ENCODE data around the gene MARK1.

DNA sequence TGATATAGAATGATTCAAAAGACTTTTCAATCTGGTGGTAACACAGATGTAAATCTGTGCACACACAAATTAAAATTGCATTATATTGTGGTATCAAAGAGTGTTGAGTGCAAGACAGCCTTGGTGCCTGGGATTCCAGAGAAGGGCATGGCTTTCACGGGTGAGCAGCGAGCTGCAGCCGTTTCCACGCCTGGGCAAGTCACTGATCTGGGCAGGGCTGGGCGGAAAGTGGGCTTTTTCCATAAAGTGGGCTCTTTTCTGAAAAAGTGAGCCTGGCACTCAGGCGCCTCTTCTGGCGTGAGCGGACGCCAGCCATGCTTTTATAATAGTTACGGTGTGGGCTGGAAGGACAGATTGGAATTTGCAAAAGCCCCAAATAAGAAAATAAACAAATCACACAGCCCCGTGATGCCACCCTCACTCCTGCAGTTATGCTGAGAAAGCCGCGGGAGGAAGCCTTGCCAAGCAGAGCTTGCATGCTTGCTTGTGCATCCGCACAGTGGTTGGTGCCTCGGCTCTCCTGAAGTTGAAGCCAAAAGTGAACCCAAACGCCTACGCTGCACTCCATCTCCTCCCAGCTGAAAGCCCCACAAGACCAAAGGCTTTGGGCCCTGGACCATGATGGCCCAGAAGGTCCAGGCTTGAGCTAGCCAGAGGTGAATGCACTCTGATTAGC lies 155.1 kb downstream of the MARK1 start:
- TF ChIP-seq NRF1 (IDR thresholded peaks at IDR 0.05; ENCODE audit: low read depth, low read length) (no peak), CTCF (IDR thresholded peaks at IDR 0.05) (no peak), RFX5 (IDR thresholded peaks at IDR 0.05; ENCODE audit: low read length) (no peak), NFIC (IDR thresholded peaks at IDR 0.05; ENCODE audit: borderline replicate concordance) (no peak), FOXM1 (IDR thresholded peaks at IDR 0.05; ENCODE audit: low read depth) (no peak), REST (IDR thresholded peaks at IDR 0.05; ENCODE audit: low read depth, low read length) (no peak)
- TF ChIP-seq, protein P1, sequence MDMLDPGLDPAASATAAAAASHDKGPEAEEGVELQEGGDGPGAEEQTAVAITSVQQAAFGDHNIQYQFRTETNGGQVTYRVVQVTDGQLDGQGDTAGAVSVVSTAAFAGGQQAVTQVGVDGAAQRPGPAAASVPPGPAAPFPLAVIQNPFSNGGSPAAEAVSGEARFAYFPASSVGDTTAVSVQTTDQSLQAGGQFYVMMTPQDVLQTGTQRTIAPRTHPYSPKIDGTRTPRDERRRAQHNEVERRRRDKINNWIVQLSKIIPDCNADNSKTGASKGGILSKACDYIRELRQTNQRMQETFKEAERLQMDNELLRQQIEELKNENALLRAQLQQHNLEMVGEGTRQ (IDR thresholded peaks at IDR 0.05; ENCODE audit: borderline replicate concordance, low read depth, low read length): no peak

Measured in SK-N-SH (cell line).